GM18519 (cell line): Measurements from ENCODE around the gene ABL2.
"Not testable (repeated sequence)": the region's sequence is repeated elsewhere in the genome, so short reads cannot be mapped to it uniquely, and the experiment has no call there.

Experiments used
- ATAC-seq: cut with Tn5 transposase; IDR thresholded peaks from one replicate; pipeline ENCODE4 v1.9.1; 2021; ENCODE audit warnings: mild to moderate bottlenecking, moderate library complexity; ENCODE audit not compliant: unreplicated experiment, low FRiP score

The ABL2 gene

GRCh38 chr1:179229214-179230140 lies at the start of gene ABL2:
Gene ABL2 (minus strand): TSS chr1:179229677. CDS start chr1:179229397, 280 bp downstream.
- ATAC-seq: peak; percentile 39

- no peak for ATAC-seq
These were observed 49.4 kb upstream of the ABL2 start for GRCh38 chr1:179278920-179279319.

- not testable (repeated sequence) for ATAC-seq
These were observed 44.9 kb upstream of the ABL2 start for GRCh38 chr1:179274424-179274823.

DNA sequence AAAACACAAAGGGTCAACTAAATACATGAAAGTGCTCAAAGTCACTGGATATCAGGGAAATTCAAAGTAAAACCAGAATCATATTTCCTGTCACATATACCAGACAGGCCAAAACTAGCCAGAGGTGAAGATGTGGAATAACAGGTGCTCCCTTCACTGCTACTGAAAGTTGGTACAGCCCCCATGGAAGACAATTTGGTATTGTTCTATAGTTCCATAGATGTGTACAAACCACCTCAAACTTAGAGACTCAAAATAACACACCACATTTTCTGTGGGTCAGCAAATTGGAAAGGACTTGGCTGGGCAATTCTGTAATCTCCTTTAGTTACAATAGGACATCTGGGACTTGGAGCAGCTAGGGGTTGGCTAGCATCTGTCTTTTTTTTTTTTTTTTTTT lies 39.6 kb upstream of the ABL2 start:
- no peak for ATAC-seq

GRCh38 chr1:179264507-179264906 lies 35.0 kb upstream of the ABL2 start:
- no peak for ATAC-seq

DNA sequence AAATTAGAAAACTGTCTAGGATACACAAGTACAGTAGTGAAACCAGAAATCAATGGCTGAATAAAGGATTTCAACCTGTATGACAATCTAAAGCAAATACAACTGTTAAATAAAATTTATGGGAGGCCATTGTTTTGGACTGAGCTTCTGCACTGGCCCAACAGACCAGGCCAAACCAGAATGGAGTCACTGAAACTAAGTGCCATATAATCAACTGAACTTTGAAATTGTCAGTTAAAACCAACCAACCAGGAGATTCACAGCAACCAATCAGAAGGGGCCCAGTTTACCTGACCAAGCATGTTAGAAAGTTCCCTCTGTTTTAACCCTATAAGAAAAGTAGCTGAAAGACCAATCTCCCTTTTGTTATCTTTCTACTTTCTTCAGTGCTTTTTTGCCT lies 33.6 kb upstream of the ABL2 start:
- ATAC-seq: no peak

- ATAC-seq: no peak
These were observed 32.7 kb upstream of the ABL2 start for GRCh38 chr1:179262183-179262582.

GRCh38 chr1:179253286-179253972 lies 24.0 kb upstream of the ABL2 start:
- ATAC-seq: no peak

GRCh38 chr1:179252606-179253005 lies 23.1 kb upstream of the ABL2 start:
- no peak for ATAC-seq

DNA sequence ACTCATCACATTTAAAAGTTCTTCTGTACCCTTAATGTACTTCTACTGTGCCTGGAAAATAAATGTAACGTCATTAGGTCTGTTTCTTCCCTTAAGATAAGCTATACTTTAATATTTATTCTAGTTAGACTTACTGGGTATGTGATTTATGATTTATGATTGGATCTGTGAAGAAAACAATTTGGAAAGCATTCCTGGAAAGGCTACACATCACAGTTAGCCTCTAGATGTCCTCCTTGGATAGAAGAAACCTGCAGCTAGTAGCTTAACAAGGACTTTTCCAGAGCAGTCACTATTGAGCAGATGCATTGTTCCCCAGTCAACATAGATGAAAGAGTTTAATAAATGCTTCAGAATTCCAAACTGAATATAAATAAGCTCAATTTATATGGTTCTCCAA lies 22.2 kb upstream of the ABL2 start:
- ATAC-seq: no peak

DNA sequence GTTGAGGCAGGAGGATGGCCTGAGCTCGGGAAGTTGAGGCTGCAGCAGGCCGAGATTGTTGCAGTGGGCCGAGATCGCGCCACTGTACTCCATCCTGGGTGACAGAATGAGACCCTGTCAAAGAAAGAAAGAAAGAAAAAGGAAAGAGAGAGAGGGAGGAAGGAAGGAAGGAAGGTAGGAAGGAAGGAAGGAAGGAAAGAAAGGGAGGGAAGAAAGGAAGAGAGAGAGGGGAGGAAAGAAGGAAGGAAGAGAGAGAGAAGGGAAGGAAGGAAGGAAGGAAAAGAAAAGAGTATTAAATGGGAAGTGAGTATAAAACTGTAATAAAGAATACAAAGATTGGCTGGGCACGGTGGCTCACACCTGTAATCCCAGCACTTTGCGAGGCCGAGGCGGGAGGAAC lies 18.4 kb upstream of the ABL2 start:
- ATAC-seq: no peak

DNA sequence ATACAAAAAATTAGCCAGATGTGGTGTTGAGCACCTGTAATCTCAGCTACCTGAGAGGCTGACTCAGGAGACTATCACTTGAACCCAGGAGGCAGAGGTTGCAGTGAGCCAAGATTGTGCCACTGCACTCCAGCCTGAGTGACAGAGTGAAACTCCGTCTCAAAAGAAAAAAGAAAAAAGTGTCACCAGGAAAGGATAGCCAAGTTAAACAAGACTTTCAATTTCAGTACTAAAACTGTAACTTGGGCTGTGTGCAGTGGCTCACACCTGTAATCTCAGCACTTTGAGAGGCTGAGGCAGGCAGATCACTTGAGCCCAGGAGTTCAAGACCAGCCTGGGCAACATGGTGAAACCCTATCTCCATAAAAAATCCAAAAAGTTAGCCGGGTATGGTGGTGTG lies 15.9 kb upstream of the ABL2 start:
- ATAC-seq: peak; percentile 42

DNA sequence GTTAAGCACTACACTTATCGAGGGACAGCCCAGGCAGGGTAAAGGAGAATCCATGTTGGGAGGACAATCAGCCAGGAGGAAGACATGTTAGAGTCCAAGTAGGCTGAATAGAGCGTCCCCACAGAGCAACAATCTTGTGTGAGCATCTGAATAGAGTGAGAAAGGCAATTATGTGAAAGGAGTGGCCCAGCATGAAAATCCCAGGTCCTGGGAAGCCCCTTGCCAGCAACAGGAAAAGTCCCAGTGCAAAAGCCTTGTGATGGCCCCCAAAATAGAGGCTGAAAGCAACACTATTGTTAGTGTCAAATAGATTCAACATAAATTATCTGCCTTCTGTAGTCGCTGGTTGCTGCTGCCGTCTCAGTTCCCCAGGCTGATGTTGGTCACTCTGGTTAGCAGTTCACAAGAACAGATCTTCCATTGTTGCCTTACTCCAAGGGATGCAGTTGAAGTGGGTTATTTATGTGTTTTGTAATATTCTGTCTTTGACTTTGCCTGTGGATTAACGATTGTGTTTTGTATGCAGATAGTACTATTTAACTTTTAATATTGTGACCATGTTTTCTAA lies 12.1 kb upstream of the ABL2 start:
- no peak for ATAC-seq

DNA sequence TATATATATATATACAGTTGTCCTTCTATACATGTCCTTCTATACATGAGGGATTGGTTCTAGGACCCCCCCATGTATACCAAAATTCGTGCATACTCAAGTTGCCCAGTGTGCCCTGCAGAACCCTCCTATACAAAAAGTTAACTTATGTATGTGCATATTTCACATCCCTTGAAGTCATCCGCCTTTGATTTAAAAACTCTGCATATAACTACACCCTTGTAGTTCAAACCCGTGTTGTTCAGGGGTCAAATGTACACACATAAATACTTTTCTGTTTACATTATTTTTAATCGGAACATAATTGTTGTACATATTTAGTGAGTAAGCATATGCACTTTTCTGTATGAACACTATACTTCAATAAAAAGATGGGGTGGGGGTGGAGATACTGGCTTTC lies 7.7 kb upstream of the ABL2 start:
- ATAC-seq: no peak

GRCh38 chr1:179234863-179235262 lies 5.4 kb upstream of the ABL2 start:
- no peak for ATAC-seq

GRCh38 chr1:179231923-179232322 lies 2.4 kb upstream of the ABL2 start:
- ATAC-seq: no peak

DNA sequence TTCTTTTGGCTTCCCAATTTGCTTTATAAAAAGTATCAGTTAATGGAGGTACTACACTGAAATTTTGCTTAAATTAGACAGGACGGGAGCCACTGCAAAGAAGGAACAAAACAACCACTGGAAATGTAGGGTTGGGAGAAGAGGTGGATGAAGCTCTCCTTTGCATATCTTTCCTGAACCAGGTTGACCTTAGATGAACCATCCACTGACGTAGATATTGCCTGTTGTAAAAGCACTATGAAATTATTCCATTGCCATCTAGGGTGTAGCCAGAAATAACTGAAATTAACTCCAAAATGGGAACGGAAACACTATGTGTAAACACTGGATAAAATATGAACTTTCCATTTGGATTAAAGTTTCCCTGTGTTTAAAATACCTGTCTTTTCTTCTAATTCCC lies 1.2 kb upstream of the ABL2 start:
- no peak for ATAC-seq

GRCh38 chr1:179230251-179230650 lies 774 bp upstream of the ABL2 start:
- ATAC-seq: no peak

GRCh38 chr1:179228783-179229213 lies 679 bp downstream of the ABL2 start:
- peak; percentile 13 for ATAC-seq

DNA sequence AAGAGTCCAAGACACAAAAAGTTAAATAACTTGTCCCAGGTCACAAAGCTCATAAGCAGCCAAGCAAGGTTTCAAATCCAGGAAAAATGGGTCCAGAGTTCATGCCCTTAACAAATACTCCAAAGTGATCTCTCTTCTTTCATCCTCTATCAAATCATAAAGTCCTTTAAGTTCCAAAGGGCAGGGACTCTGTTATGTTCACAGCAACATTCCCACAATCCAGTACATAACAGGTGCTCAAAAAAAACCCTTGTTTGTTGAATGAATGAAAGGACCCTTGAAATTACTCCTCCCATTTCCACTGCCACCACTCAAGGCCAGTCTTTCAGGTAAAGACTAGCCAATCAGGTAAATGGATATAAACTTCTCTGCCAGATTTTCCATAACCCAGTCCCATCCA lies 2.7 kb downstream of the ABL2 start:
- ATAC-seq: no peak

- not testable (repeated sequence) for ATAC-seq
These were observed 5.0 kb downstream of the ABL2 start for GRCh38 chr1:179224466-179224865.
